Measurements from ENCODE around the gene CHD9NB.

The CHD9NB gene

DNA sequence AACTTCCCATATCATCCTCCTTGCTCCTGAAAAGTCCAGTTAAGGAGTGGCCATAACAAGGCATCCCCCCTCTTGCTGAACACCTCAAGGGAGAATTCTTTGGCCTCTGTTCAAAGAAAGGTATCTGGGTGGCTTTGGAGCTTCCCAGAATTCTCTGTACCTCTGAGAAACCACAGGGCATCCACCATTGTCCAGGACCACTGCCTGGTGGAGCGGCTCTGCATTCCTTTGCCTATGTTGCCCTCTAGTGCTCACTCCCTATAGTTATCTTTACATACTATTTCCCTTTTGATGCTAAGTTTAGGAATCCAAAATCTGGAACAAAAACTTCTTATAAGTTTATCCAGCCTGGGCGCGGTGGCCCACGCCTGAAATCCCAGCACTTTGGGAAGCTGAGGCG lies 30.3 kb downstream of the CHD9NB start:
- peak; percentile 83 for DNase-seq

- DNase-seq, result no peak
Observed at GRCh38 chr16:53018834-53019416, 33.8 kb downstream of the CHD9NB start.

- no peak for DNase-seq
Observed at GRCh38 chr16:53014287-53014686, 38.4 kb downstream of the CHD9NB start.

- DNase-seq, result no peak
Observed at GRCh38 chr16:53007095-53007494, 45.6 kb downstream of the CHD9NB start.

DNA sequence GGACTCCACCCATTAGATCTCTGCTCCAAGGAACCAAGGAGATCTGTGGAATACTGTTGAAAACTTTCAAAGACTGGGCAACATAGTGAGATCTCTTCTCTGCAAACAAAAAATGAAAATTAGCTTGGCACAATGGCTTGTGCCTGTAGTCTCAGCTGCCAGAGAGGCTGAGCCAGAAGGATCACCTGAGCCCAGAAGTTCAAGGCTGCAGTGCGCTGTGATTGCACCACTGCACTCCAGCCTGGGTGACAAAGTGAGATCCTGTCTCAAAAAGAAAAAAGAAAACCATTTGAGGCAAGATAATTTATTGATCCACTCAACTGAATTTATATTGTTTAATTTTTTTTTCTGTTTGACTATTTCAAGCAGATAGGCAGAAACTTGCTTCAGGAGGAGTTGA lies 54.8 kb downstream of the CHD9NB start:
- no peak for DNase-seq

DNA sequence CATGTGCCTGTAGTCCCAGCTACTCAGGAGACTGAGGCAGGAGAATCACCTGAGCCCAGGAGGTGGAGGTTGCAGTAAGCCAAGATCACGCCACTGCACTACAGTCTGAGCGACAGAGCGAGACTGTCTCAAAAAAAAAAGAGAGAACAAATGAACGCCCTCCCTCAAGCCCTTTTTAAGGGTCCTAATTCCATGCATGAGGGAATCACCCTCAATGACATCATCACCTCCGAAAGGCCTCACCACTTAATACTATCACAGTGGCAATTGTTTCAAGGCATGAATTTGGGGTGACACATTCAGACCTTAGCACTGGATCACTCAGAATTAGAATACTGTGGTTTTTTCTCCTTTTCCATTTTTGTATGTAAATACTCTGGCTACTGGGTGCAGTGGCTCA lies 57.8 kb downstream of the CHD9NB start:
- no peak for DNase-seq

GRCh38 chr16:52993179-52993578 lies 59.5 kb downstream of the CHD9NB start:
- no peak for DNase-seq

DNA sequence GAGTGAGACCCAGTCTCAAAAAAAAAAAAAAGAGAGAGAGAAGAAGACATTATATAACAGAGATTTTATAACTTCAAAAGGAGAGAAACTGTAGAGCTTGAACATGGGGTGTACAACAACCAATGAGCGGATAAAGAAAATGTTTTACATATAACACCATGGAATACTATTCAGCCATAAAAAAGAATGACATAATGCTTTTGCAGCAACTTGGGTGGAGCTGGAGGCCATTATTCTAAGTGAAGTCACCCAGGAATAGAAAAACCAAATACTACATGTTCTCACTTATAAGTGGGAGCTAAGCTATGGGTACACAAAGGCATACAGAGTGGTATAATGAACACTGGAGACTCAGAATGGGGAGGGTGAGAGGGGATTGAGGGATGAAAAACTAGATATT lies 61.1 kb downstream of the CHD9NB start:
- no peak for DNase-seq

Measured in NCI-H2171 treated with DMSO at 0.1 percent for 48 hours (cell line).